Heart left ventricle (tissue), 13 donors: ENCODE results near the gene SORCS2.

Experiments
- CTCF ChIP-seq, 12 donors: fragments of 200-600 bp; sonication (generic) in 4 of 12; IDR thresholded peaks; one replicate each; pipeline versions ENCODE4 v1.5.0 to v1.8.0; 2018 to 2022; ENCODE audit warnings: antibody characterized with exemption in 12 of 12, mild to moderate bottlenecking in 5 of 12
- POLR2A ChIP-seq, 2 donors: fragments of 450-650 bp; IDR thresholded peaks; one replicate each; pipeline ENCODE4 v1.6.1; 2017; ENCODE audit warnings: antibody characterized with exemption in 2 of 2, mild to moderate bottlenecking in 2 of 2, moderate library complexity in 2 of 2
- donor health status: ischemic (EF 13 %, LVEDD 7.1; RV severe dilation, severe dysfunction).
- donor health status: DM: no; HTN: yes; CAD: no.
- donor health status: DM: no; HTN: no; CAD: no.
- donor health status: ischemic (EF 25% LVEDD 6.9; RV normal size, moderate dysfunction).
- donor health status: ischemic (EF 25% LVEDD 5.7; RV mildly dilated, moderate dysfunction).
- donor health status: ischemic (EF 35%, LVEDD 5.7; RV mildly dilated, moderate dysfunction).
- donor health status: nonischemic (EF 11% LVEDD 7.7; RV severe dilation, severe dysfunction).
- donor health status: DM: yes; HTN: yes; CAD: no.
- donor health status: PGD.
- donor health status: ischemic (EF 29% LVEDD 5.4; RV normal size, mild dysfunction).
- donor health status: nonischemic (EF 23%, LVEDD 6.1; RV moderate dilation, normal function).

- TF ChIP-seq CTCF (IDR thresholded peaks at IDR 0.05), result no peak
- TF ChIP-seq POLR2A (IDR thresholded peaks at IDR 0.05), result no peak
Measured at GRCh38 chr4:7538518-7538917, 346.2 kb downstream of the SORCS2 start.
